Upper lobe of right lung (tissue), 1 donor: ENCODE measurements around the gene ZFHX3. TPM values are rescaled to one million over a fixed set of nuclear protein-coding genes. Genes with fewer than 3 reads are reported as not detected.

Experiments used
- ATAC-seq: fragments of 200-7000 bp; cut with Tn5 transposase; one replicate; pipeline ENCODE4 v1.9.1; 2020; ENCODE audit warnings: mild to moderate bottlenecking, moderate library complexity
- DNase-seq: peaks from one replicate; pipeline ENCODE4 v3.0.0-alpha.2; 2020
- H3K27ac ChIP-seq: fragments of 200-600 bp; one replicate; pipeline ENCODE4 v1.8.0; 2022
- H3K27me3 ChIP-seq: fragments of 200-600 bp; one replicate; pipeline ENCODE4 v1.8.0; 2022; ENCODE audit warnings: mild to moderate bottlenecking
- H3K36me3 ChIP-seq: fragments of 200-600 bp; one replicate; pipeline ENCODE4 v1.8.0; 2022
- H3K4me1 ChIP-seq: fragments of 200-600 bp; one replicate; pipeline ENCODE4 v1.8.0; 2022
- H3K4me3 ChIP-seq: fragments of 200-600 bp; one replicate; pipeline ENCODE4 v1.8.0; 2022; ENCODE audit warnings: mild to moderate bottlenecking
- H3K9me3 ChIP-seq: fragments of 200-600 bp; one replicate; pipeline ENCODE4 v1.8.0; 2022
- CTCF ChIP-seq: fragments of 200-600 bp; IDR thresholded peaks from one replicate; pipeline ENCODE4 v1.8.0; 2022; ENCODE audit warnings: antibody characterized with exemption
- intact Hi-C: fragments of 100-400 bp; cut with DNase I; formaldehyde crosslinking; loops from one replicate; pipeline ENCODE4 v1.11.0; 2022
- total RNA-seq: library from RNA; stranded (reverse); fragmentation: NEBNext Ultra II Directional; extraction: Animal tissue kit (Norgen Biotek cat#: 25700); gene quantifications from one replicate; pipeline ENCODE4 v1.2.1, GENCODE V29; 2021
- donor health status: DM: no; HTN: yes; CAD: no; lungs with severe emphysema.

ZFHX3 gene
- total RNA-seq, 1 donor from 2014 or later, result 29.0 TPM

DNA sequence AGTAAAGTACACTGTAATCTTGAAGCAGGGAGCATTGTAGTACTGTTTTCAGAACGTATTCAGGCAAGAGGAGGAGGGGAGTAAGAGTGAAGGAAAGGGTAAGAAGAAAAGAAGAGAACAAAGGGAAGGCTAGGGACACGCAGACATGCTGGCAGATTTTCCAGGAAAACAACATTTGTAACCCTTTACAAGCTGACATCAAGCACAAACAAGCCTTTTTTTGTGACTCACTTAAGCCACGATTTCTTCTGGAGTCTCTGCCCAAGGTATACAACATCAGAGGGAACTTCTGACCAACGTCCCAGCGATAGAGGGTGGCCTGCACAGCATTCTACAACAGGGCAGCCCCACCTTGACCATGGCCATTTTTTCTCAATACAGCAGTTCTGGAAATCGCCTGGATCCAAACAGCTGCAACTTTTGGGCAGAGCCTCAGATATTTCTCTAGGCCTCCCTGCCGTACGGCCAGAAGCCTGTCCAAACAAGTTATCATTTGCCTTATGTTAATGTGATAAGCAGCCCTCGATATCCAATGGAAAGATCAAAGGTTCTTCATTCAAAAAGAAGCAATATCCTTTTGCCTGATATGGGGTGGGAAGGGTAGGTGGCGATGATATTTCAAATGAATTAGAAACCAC lies 247.3 kb downstream of the ZFHX3 start:
- intact Hi-C loops, result no loop called here

GRCh38 chr16:72798264-72798663 lies 249.7 kb downstream of the ZFHX3 start:
- no peaks in the 10 kb centered on the region for H3K4me1 ChIP-seq
- no peaks in the 10 kb centered on the region for H3K9me3 ChIP-seq
- intact Hi-C loops, result no loop called here
- DNase-seq (no peak), ATAC-seq (no peak)
- H3K27me3 ChIP-seq, result no peaks in the 10 kb centered on the region
- no peak overlapping the region for H3K27ac ChIP-seq
- no peak overlapping the region for H3K4me3 ChIP-seq
- peaks cover 55% of the 10 kb centered on the region for H3K36me3 ChIP-seq
- TF ChIP-seq CTCF, result no peak

More for the DNA sequence above, 247.3 kb downstream of the ZFHX3 start:
- TF ChIP-seq CTCF, result no peak
- ATAC-seq (no peak), DNase-seq (no peak)
- Histone ChIP-seq H3K4me3 (no peak overlapping the region), H3K9me3 (no peaks in the 10 kb centered on the region), H3K4me1 (no peaks in the 10 kb centered on the region), H3K36me3 (peaks cover 42% of the 10 kb centered on the region), H3K27me3 (no peaks in the 10 kb centered on the region), H3K27ac (no peak overlapping the region)

DNA sequence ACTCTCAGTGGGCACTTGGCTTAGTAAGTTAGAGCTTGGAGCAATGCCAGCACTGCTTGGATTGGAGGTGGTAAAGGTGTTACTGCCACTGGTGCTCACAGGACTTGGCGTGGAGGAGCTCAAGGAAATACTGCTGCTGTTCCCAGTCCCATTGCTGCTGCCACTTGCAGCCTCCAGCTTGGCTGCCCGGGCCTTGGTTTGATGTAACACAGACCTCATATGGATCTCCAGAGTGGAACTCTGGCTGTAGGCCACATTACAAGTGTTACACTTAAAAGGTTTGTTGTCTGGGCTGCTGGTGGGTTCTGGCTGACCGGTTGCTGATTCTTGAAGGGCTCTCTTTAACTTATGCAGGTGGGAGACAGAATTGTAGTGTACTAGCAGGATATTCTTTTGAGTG lies 250.3 kb downstream of the ZFHX3 start:
- Histone ChIP-seq H3K27ac (no peak overlapping the region), H3K4me1 (no peaks in the 10 kb centered on the region), H3K9me3 (no peaks in the 10 kb centered on the region), H3K27me3 (no peaks in the 10 kb centered on the region), H3K36me3 (peaks cover 60% of the 10 kb centered on the region), H3K4me3 (no peak overlapping the region)
- TF ChIP-seq CTCF, result no peak
- ATAC-seq (peak; percentile 28), DNase-seq (no peak)
- intact Hi-C loops, result no loop called here

GRCh38 chr16:72796222-72796621 lies 251.7 kb downstream of the ZFHX3 start:
- no peak for ATAC-seq

DNA sequence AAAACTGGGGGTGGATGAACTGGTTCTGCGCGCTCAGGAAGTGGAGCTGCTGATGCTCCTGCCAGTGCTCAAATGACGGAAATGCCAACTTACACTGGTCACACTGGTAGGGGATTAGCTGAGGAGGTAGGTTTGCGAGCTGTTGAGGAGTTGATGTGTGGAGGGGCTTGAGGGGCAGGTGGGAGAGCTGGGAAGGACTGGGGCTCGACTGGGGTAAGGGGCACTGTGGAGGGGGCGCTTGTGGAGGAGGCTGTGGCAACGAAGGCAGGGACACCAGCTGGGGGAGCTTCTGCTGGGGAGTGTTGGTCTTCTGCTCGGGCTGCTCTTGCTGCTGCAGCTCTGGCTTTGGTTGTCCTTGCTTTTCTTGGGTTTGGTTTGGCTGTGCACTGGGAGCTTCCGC lies 252.9 kb downstream of the ZFHX3 start:
- Histone ChIP-seq H3K27ac (no peak overlapping the region), H3K4me1 (no peaks in the 10 kb centered on the region), H3K4me3 (no peak overlapping the region), H3K27me3 (no peaks in the 10 kb centered on the region), H3K9me3 (no peaks in the 10 kb centered on the region), H3K36me3 (peaks cover 54% of the 10 kb centered on the region)
- intact Hi-C loops, result no loop called here
- no peak for TF ChIP-seq CTCF
- no peak for DNase-seq
- ATAC-seq, result no peak

More at GRCh38 chr16:72796222-72796621, 251.7 kb downstream of the ZFHX3 start:
- Histone ChIP-seq H3K27ac (no peak overlapping the region), H3K4me3 (no peak overlapping the region), H3K4me1 (no peaks in the 10 kb centered on the region), H3K9me3 (no peaks in the 10 kb centered on the region), H3K27me3 (no peaks in the 10 kb centered on the region), H3K36me3 (peaks cover 60% of the 10 kb centered on the region)
- intact Hi-C loops, result no loop called here
- TF ChIP-seq CTCF, result no peak
- DNase-seq, result no peak

DNA sequence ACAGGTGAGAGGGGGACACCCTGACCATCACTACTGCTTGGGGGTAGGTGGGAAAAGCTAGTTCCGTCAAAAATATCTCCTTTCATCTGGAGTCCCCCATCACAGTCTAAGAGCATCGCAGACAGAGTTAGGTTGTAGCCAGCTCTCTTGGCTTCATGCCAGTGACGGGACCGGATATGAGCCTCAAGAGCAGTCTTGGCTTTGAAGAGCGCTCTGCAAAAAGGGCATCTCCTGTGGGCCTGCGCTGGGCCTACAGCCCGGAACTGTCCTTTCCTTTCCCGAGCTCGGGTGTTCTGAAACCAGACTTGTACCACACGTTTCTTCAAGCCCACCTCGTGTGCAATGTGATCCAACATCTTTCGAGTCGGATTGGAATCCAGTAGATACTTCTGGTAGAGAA lies 253.6 kb downstream of the ZFHX3 start:
- intact Hi-C loops, result no loop called here
- peaks cover 47% of the 10 kb centered on the region for H3K36me3 ChIP-seq
- H3K27me3 ChIP-seq, result no peaks in the 10 kb centered on the region
- ATAC-seq, result no peak
- no peaks in the 10 kb centered on the region for H3K4me1 ChIP-seq
- H3K27ac ChIP-seq, result no peak overlapping the region
- no peak for TF ChIP-seq CTCF
- H3K9me3 ChIP-seq, result no peaks in the 10 kb centered on the region
- no peak overlapping the region for H3K4me3 ChIP-seq
- no peak for DNase-seq
